ENCODE measurements around the gene EFTUD2.

DNA sequence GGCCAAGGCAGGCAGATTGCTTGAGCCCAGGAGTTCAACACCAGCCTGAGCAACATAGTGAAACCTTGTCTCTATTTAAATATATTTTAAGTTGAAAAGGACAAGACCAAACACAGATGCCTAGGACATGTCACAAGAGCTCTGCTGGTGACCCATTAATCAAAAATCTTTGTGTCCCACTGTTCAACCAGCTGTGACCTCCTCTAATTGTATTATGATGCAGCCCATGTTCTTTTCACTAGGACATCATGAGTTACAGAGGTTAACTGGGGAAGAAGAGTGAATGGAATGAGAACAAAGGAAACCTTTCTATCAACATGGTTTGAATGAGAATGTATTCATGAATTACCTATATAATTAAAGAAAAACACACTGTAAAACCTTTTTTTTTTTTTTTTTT lies 7.0 kb downstream of the EFTUD2 start:
- TF ChIP-seq, protein P1, sequence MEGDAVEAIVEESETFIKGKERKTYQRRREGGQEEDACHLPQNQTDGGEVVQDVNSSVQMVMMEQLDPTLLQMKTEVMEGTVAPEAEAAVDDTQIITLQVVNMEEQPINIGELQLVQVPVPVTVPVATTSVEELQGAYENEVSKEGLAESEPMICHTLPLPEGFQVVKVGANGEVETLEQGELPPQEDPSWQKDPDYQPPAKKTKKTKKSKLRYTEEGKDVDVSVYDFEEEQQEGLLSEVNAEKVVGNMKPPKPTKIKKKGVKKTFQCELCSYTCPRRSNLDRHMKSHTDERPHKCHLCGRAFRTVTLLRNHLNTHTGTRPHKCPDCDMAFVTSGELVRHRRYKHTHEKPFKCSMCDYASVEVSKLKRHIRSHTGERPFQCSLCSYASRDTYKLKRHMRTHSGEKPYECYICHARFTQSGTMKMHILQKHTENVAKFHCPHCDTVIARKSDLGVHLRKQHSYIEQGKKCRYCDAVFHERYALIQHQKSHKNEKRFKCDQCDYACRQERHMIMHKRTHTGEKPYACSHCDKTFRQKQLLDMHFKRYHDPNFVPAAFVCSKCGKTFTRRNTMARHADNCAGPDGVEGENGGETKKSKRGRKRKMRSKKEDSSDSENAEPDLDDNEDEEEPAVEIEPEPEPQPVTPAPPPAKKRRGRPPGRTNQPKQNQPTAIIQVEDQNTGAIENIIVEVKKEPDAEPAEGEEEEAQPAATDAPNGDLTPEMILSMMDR (conservative IDR thresholded peaks at IDR 0.05; ENCODE audit: low read length), result no peak
- TF ChIP-seq EZH2phosphoT487 (IDR thresholded peaks at IDR 0.05; ENCODE audit: borderline replicate concordance, low read depth, low read length), result no peak

Data from OCI-LY7 (cell line).